Kidney (tissue), 14 donors: ENCODE data around the gene ST3GAL3. TPM values are rescaled to one million over a fixed set of nuclear protein-coding genes. Genes with fewer than 3 reads are reported as not detected.

ENCODE experiments used
- DNase-seq, 5 donors: peaks; one replicate each; pipeline ENCODE4 v3.0.0-alpha.2; 2013 to 2020
- FAIRE-seq: peaks from 2 replicates; lab custom pipeline; 2012; peaks lifted over from hg19 to GRCh38; lab: Jason Lieb, UNC
- H3K27ac ChIP-seq, 2 donors: one replicate each; pipeline ENCODE4 v1.7.0; 2013; ENCODE audit warnings: low read depth in 2 of 2, low read length in 2 of 2, inconsistent platforms in 1 of 2
- H3K27me3 ChIP-seq: one replicate; pipeline ENCODE4 v1.7.1; 2013; ENCODE audit warnings: low read length, inconsistent platforms; ENCODE audit not compliant: control insufficient read depth, insufficient read depth
- H3K36me3 ChIP-seq, 3 donors: one replicate each; pipeline versions ENCODE4 v1.7.0 to v1.7.1; 2013; ENCODE audit warnings: low read length in 3 of 3, control low read depth in 1 of 3, inconsistent platforms in 1 of 3; ENCODE audit not compliant: insufficient read depth in 3 of 3, control insufficient read depth in 2 of 3
- H3K4me1 ChIP-seq, 3 donors: one replicate each; pipeline versions ENCODE4 v1.7.0 to v1.7.1; 2013; ENCODE audit warnings: low read length in 3 of 3, inconsistent platforms in 1 of 3, low read depth in 1 of 3; ENCODE audit not compliant: control insufficient read depth in 2 of 3, insufficient read depth in 2 of 3
- H3K4me3 ChIP-seq, 3 donors: one replicate each; pipeline versions ENCODE4 v1.7.0 to v1.8.1; 2013; ENCODE audit warnings: low read length in 3 of 3, control low read depth in 1 of 3, inconsistent platforms in 1 of 3
- H3K9ac ChIP-seq, 3 donors: one replicate each; pipeline versions ENCODE4 v1.7.0 to v1.7.1; 2013; ENCODE audit warnings: low read length in 3 of 3, control low read depth in 1 of 3, inconsistent platforms in 1 of 3
- H3K9me3 ChIP-seq, 3 donors: one replicate each; pipeline versions ENCODE4 v1.7.0 to v1.7.1; 2013; ENCODE audit warnings: low read length in 3 of 3, control low read depth in 1 of 3, inconsistent platforms in 1 of 3; ENCODE audit not compliant: control insufficient read depth in 2 of 3, insufficient read depth in 1 of 3
- CTCF ChIP-seq: IDR thresholded peaks from 3 replicates; pipeline ENCODE4 v1.5.1; 2012; ENCODE audit warnings: mild to moderate bottlenecking, moderate library complexity, borderline replicate concordance; ENCODE audit not compliant: insufficient read depth; ENCODE audit errors: extremely low read depth
- intact Hi-C: fragments of 100-400 bp; cut with DNase I; formaldehyde crosslinking; loops from one replicate; pipeline ENCODE4 v1.11.1; 2022
- polyA plus RNA-seq: library from polyadenylated mRNA; stranded (reverse); fragments of 350-450 nt; fragmentation: Illumina TruSeq; extraction: RNeasy Lipid Tissue Mini Kit (QIAGEN cat#74804); gene quantifications from one replicate; pipeline ENCODE4 v1.2.3, GENCODE V29; 2014; ENCODE audit warnings: low read depth, low replicate concordance; ENCODE audit not compliant: insufficient read depth
- total RNA-seq: library from RNA; stranded (reverse); fragmentation: NEBNext Ultra II Directional; extraction: Animal tissue kit (Norgen Biotek cat#: 25700); gene quantifications from one replicate; pipeline ENCODE4 v1.2.1, GENCODE V29; 2021
- donor health status: control.
- donor health status: control.
- donor health status: control.
- donor health status: control.
- donor health status: control.
- donor health status: DM: yes; HTN: yes; CAD: no.
- donor health status: Normal renal cell carcinoma (clear cell type).

The ST3GAL3 gene
- total and polyA plus RNA-seq, 2 donors from 2014 or later, result 15.3 to 21.3 TPM

GRCh38 chr1:43757343-43758053 is 50.2 kb downstream of the ST3GAL3 start:
- H3K4me1 ChIP-seq, result no peaks in the 10 kb centered on the region
- H3K9me3 ChIP-seq, result no peaks in the 10 kb centered on the region
- no peak for DNase-seq
- H3K4me3 ChIP-seq, result no peak overlapping the region
- no peak for FAIRE-seq
- no peak overlapping the region for H3K9ac ChIP-seq
- H3K36me3 ChIP-seq, result no peaks in the 10 kb centered on the region
- TF ChIP-seq CTCF, result no peak
- H3K27ac ChIP-seq, result no peak overlapping the region
- intact Hi-C loops, result no loop called here
- H3K27me3 ChIP-seq, result no peaks in the 10 kb centered on the region

GRCh38 chr1:43760745-43761317 is 53.5 kb downstream of the ST3GAL3 start:
- no peak for TF ChIP-seq CTCF
- Histone ChIP-seq H3K9me3 (no peaks in the 10 kb centered on the region), H3K4me1 (no peaks in the 10 kb centered on the region), H3K4me3 (no peak overlapping the region), H3K9ac (no peak overlapping the region), H3K27me3 (no peaks in the 10 kb centered on the region), H3K27ac (no peak overlapping the region), H3K36me3 (no peaks in the 10 kb centered on the region)
- FAIRE-seq (no peak), DNase-seq (peak in 1 of 5 donors; percentile 2)
- intact Hi-C loops, result no loop called here

- peak; percentile 89 for FAIRE-seq
These were observed 56.2 kb downstream of the ST3GAL3 start for GRCh38 chr1:43763497-43763973.

More at GRCh38 chr1:43763497-43763973, 56.2 kb downstream of the ST3GAL3 start:
- Histone ChIP-seq H3K4me1 (no peaks in the 10 kb centered on the region), H3K4me3 (no peak overlapping the region), H3K36me3 (no peaks in the 10 kb centered on the region), H3K27me3 (no peaks in the 10 kb centered on the region), H3K9me3 (no peaks in the 10 kb centered on the region), H3K27ac (no peak overlapping the region), H3K9ac (no peak overlapping the region)
- TF ChIP-seq CTCF, result peak; percentile 96
- intact Hi-C loops, result no loop called here
- DNase-seq, result peak in 4 of 5 donors; percentile 72 to 93 (median 84)
